ENCODE measurements around the gene SUPT20HL2.

The SUPT20HL2 gene

DNA sequence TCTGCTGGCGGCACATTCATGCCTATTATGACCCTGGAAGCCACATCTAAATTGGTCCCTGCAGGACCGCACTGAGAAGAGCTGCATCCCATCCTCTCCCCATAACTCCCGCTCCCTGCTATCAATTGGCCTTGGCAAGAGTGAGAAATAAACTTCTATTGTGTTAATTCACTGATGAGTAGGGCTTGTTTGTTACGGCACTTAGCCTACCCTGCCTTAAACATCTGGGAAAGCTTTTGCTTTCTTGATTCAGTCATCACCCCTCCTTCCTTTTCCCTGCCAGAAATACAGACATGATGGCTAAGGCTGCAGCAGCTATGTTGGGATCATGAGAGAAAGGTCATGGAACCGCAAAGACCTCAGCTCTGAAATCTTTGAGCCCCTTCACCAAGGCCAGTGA lies 36.5 kb downstream of the SUPT20HL2 start:
- H3K79me2 ChIP-seq (ENCODE audit: low read length), result no peaks in the 10 kb centered on the region
- H3K4me1 ChIP-seq (ENCODE audit: low read length), result no peaks in the 10 kb centered on the region
- no peak overlapping the region for H3K9ac ChIP-seq (ENCODE audit: low read length)
- H2AFZ ChIP-seq (ENCODE audit: low read depth, low read length), result no peak overlapping the region
- no peak overlapping the region for H3K27ac ChIP-seq (ENCODE audit: low read length)
- TF ChIP-seq EZH2phosphoT487 (IDR thresholded peaks at IDR 0.05; ENCODE audit: low read depth), result no peak
- no peak for TF ChIP-seq CTCF (IDR thresholded peaks at IDR 0.05; ENCODE audit: low read depth, low read length)
- no peaks in the 10 kb centered on the region for H3K36me3 ChIP-seq (replicated peaks; ENCODE audit: low read depth, low read length)
- H4K20me1 ChIP-seq (ENCODE audit: insufficient read depth, low read length), result no peaks in the 10 kb centered on the region
- H3K9me3 ChIP-seq (ENCODE audit: insufficient read depth, low read length), result no peaks in the 10 kb centered on the region
- no peak overlapping the region for H3K4me3 ChIP-seq (ENCODE audit: low read length)
- H3K4me2 ChIP-seq (ENCODE audit: low read length), result no peak overlapping the region
- H3K27me3 ChIP-seq (ENCODE audit: low read depth, low read length), result no peaks in the 10 kb centered on the region

DNA sequence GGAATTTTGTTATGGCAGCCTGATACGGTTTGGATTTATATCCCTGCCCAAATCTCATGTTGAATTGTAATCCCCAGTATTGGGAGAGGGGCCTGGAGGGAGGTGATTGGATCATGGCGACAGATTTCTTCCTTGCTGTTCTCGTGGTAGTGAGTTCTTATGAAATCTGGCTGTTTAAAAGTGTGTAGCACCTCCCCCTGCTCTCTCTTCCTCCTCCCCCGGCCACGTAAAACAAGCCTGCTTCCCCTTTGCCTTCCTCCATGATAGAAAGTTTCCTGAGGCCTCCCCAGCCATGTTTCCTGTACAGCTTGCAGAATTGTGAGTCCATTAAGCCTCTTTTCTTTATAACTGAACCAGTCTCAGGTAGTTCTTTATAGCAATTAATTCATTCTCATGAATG lies 37.9 kb downstream of the SUPT20HL2 start:
- TF ChIP-seq EZH2phosphoT487 (IDR thresholded peaks at IDR 0.05; ENCODE audit: low read depth) (no peak), CTCF (IDR thresholded peaks at IDR 0.05; ENCODE audit: low read depth, low read length) (no peak)

GRCh38 chrX:24271262-24271661 lies 42.6 kb downstream of the SUPT20HL2 start:
- H3K27me3 ChIP-seq (ENCODE audit: low read depth, low read length), result no peaks in the 10 kb centered on the region
- no peak overlapping the region for H3K4me3 ChIP-seq (ENCODE audit: low read length)
- no peaks in the 10 kb centered on the region for H3K36me3 ChIP-seq (replicated peaks; ENCODE audit: low read depth, low read length)
- H4K20me1 ChIP-seq (ENCODE audit: insufficient read depth, low read length), result no peaks in the 10 kb centered on the region
- no peaks in the 10 kb centered on the region for H3K9me3 ChIP-seq (ENCODE audit: insufficient read depth, low read length)
- no peak overlapping the region for H3K27ac ChIP-seq (ENCODE audit: low read length)
- no peak overlapping the region for H2AFZ ChIP-seq (ENCODE audit: low read depth, low read length)
- H3K9ac ChIP-seq (ENCODE audit: low read length), result no peak overlapping the region
- no peak overlapping the region for H3K4me2 ChIP-seq (ENCODE audit: low read length)
- H3K4me1 ChIP-seq (ENCODE audit: low read length), result no peaks in the 10 kb centered on the region
- TF ChIP-seq EZH2phosphoT487 (IDR thresholded peaks at IDR 0.05; ENCODE audit: low read depth) (no peak), CTCF (IDR thresholded peaks at IDR 0.05; ENCODE audit: low read depth, low read length) (no peak)
- H3K79me2 ChIP-seq (ENCODE audit: low read length), result no peaks in the 10 kb centered on the region

More for the DNA sequence above, 37.9 kb downstream of the SUPT20HL2 start:
- Histone ChIP-seq H2AFZ (ENCODE audit: low read depth, low read length) (peak overlapping the region; percentile 27; the same call in 1 of the 2 replicates), H3K9me3 (ENCODE audit: insufficient read depth, low read length) (no peaks in the 10 kb centered on the region), H3K9ac (ENCODE audit: low read length) (no peak overlapping the region), H3K4me1 (ENCODE audit: low read length) (no peaks in the 10 kb centered on the region), H3K27ac (ENCODE audit: low read length) (no peak overlapping the region), H4K20me1 (ENCODE audit: insufficient read depth, low read length) (no peaks in the 10 kb centered on the region), H3K4me2 (ENCODE audit: low read length) (no peak overlapping the region), H3K27me3 (ENCODE audit: low read depth, low read length) (no peaks in the 10 kb centered on the region), H3K36me3 (replicated peaks; ENCODE audit: low read depth, low read length) (no peaks in the 10 kb centered on the region), H3K79me2 (ENCODE audit: low read length) (no peaks in the 10 kb centered on the region), H3K4me3 (ENCODE audit: low read length) (no peak overlapping the region)

GRCh38 chrX:24268786-24269185 lies 45.1 kb downstream of the SUPT20HL2 start:
- TF ChIP-seq CTCF (IDR thresholded peaks at IDR 0.05; ENCODE audit: low read depth, low read length) (no peak), EZH2phosphoT487 (IDR thresholded peaks at IDR 0.05; ENCODE audit: low read depth) (no peak)
- Histone ChIP-seq H3K4me2 (ENCODE audit: low read length) (no peak overlapping the region), H3K27ac (ENCODE audit: low read length) (no peak overlapping the region)

More at GRCh38 chrX:24268786-24269185, 45.1 kb downstream of the SUPT20HL2 start:
- H3K4me3 ChIP-seq (ENCODE audit: low read length), result no peak overlapping the region
- no peaks in the 10 kb centered on the region for H3K9me3 ChIP-seq (ENCODE audit: insufficient read depth, low read length)
- H3K9ac ChIP-seq (ENCODE audit: low read length), result no peak overlapping the region
- no peaks in the 10 kb centered on the region for H3K36me3 ChIP-seq (replicated peaks; ENCODE audit: low read depth, low read length)
- no peaks in the 10 kb centered on the region for H3K27me3 ChIP-seq (ENCODE audit: low read depth, low read length)
- H2AFZ ChIP-seq (ENCODE audit: low read depth, low read length), result no peak overlapping the region
- H3K4me1 ChIP-seq (ENCODE audit: low read length), result peaks cover 8% of the 10 kb centered on the region
- H4K20me1 ChIP-seq (ENCODE audit: insufficient read depth, low read length), result no peaks in the 10 kb centered on the region
- H3K79me2 ChIP-seq (ENCODE audit: low read length), result no peaks in the 10 kb centered on the region

Measured in OCI-LY3 (cell line).